Hypothalamus (tissue), 51 donors: Measurements from ENCODE around the gene NSUN6.
"Not testable (repeated sequence)": the region's sequence is repeated elsewhere in the genome, so short reads cannot be mapped to it uniquely, and the experiment has no call there.

Source experiments
- DNase-seq, 51 donors: peaks; one replicate each; lab custom pipeline; 2025; lab: John Stamatoyannopoulos, UW

The NSUN6 gene

GRCh38 chr10:18615618-18616017, 35.8 kb downstream of the NSUN6 start:
- DNase-seq: no peak

GRCh38 chr10:18611168-18611567, 40.2 kb downstream of the NSUN6 start:
- no peak for DNase-seq

GRCh38 chr10:18610517-18610916, 40.9 kb downstream of the NSUN6 start:
- DNase-seq: peak in 2 of 51 donors; percentile 1 to 2

- no peak for DNase-seq
These were observed 42.8 kb downstream of the NSUN6 start for GRCh38 chr10:18608596-18608995.

GRCh38 chr10:18607503-18608378, 43.6 kb downstream of the NSUN6 start:
- DNase-seq: peak in 2 of 51 donors; percentile 1 to 2

GRCh38 chr10:18606051-18606695, 45.2 kb downstream of the NSUN6 start:
- no peak for DNase-seq

- DNase-seq: no peak
These were observed 50.1 kb downstream of the NSUN6 start for GRCh38 chr10:18601321-18601720.

- no peak for DNase-seq
These were observed 52.0 kb downstream of the NSUN6 start for GRCh38 chr10:18599392-18599791.

GRCh38 chr10:18594574-18595156, 56.7 kb downstream of the NSUN6 start:
- DNase-seq: no peak

- DNase-seq: not testable (repeated sequence)
These were observed 60.2 kb downstream of the NSUN6 start for GRCh38 chr10:18591141-18591540.

GRCh38 chr10:18586637-18587036, 64.8 kb downstream of the NSUN6 start:
- DNase-seq: not testable (repeated sequence)

- DNase-seq: no peak
These were observed 67.7 kb downstream of the NSUN6 start for GRCh38 chr10:18583575-18584270.

- DNase-seq: no peak
These were observed 68.6 kb downstream of the NSUN6 start for GRCh38 chr10:18582803-18583202.

- no peak for DNase-seq
These were observed 73.3 kb downstream of the NSUN6 start for GRCh38 chr10:18577823-18578685.

- no peak for DNase-seq
These were observed 74.8 kb downstream of the NSUN6 start for GRCh38 chr10:18576586-18576985.

GRCh38 chr10:18572959-18573561, 78.3 kb downstream of the NSUN6 start:
- no peak for DNase-seq

- no peak for DNase-seq
These were observed 79.6 kb downstream of the NSUN6 start for GRCh38 chr10:18571780-18572179.

GRCh38 chr10:18571076-18571475, 80.3 kb downstream of the NSUN6 start:
- DNase-seq: no peak

- not testable (repeated sequence) for DNase-seq
These were observed 81.0 kb downstream of the NSUN6 start for GRCh38 chr10:18570386-18570785.
